Measurements from ENCODE around the gene GRIK4.

GRIK4 gene

GRCh38 chr11:120520091-120520822, 8.7 kb downstream of the GRIK4 start:
- Histone ChIP-seq H3K4me1 (ENCODE audit: control insufficient read depth, insufficient read depth, low read length) (peaks cover 17% of the 10 kb centered on the region), H3K4me3 (ENCODE audit: low read length) (no peak overlapping the region), H3K4me2 (ENCODE audit: low read length) (no peak overlapping the region), H3K36me3 (ENCODE audit: insufficient read depth, low read length) (no peaks in the 10 kb centered on the region), H3K9me3 (replicated peaks; ENCODE audit: low read length) (no peaks in the 10 kb centered on the region), H3K9ac (ENCODE audit: low read depth, low read length) (no peak overlapping the region), H3K27me3 (ENCODE audit: control insufficient read depth, insufficient read depth, low read length) (peaks cover 32% of the 10 kb centered on the region)

- no peak overlapping the region for H3K9ac ChIP-seq (ENCODE audit: low read depth, low read length)
- peaks cover 28% of the 10 kb centered on the region for H3K27me3 ChIP-seq (ENCODE audit: control insufficient read depth, insufficient read depth, low read length)
Observed at GRCh38 chr11:120521176-120521575, 9.6 kb downstream of the GRIK4 start.

GRCh38 chr11:120522021-120522420, 10.5 kb downstream of the GRIK4 start:
- Histone ChIP-seq H3K9me3 (replicated peaks; ENCODE audit: low read length) (no peaks in the 10 kb centered on the region), H3K9ac (ENCODE audit: low read depth, low read length) (no peak overlapping the region), H3K4me1 (ENCODE audit: control insufficient read depth, insufficient read depth, low read length) (peaks cover 11% of the 10 kb centered on the region), H3K4me2 (ENCODE audit: low read length) (no peak overlapping the region), H3K4me3 (ENCODE audit: low read length) (no peak overlapping the region), H3K36me3 (ENCODE audit: insufficient read depth, low read length) (no peaks in the 10 kb centered on the region), H3K27me3 (ENCODE audit: control insufficient read depth, insufficient read depth, low read length) (peaks cover 26% of the 10 kb centered on the region)

More at GRCh38 chr11:120521176-120521575, 9.6 kb downstream of the GRIK4 start:
- H3K4me2 ChIP-seq (ENCODE audit: low read length): no peak overlapping the region
- no peak overlapping the region for H3K4me3 ChIP-seq (ENCODE audit: low read length)
- H3K9me3 ChIP-seq (replicated peaks; ENCODE audit: low read length): no peaks in the 10 kb centered on the region
- H3K4me1 ChIP-seq (ENCODE audit: control insufficient read depth, insufficient read depth, low read length): peaks cover 17% of the 10 kb centered on the region
- H3K36me3 ChIP-seq (ENCODE audit: insufficient read depth, low read length): no peaks in the 10 kb centered on the region

GRCh38 chr11:120522736-120523135, 11.2 kb downstream of the GRIK4 start:
- H3K9me3 ChIP-seq (replicated peaks; ENCODE audit: low read length): no peaks in the 10 kb centered on the region
- H3K4me2 ChIP-seq (ENCODE audit: low read length): no peak overlapping the region
- H3K4me3 ChIP-seq (ENCODE audit: low read length): no peak overlapping the region
- H3K4me1 ChIP-seq (ENCODE audit: control insufficient read depth, insufficient read depth, low read length): peaks cover 4% of the 10 kb centered on the region
- peaks cover 30% of the 10 kb centered on the region for H3K27me3 ChIP-seq (ENCODE audit: control insufficient read depth, insufficient read depth, low read length)
- H3K36me3 ChIP-seq (ENCODE audit: insufficient read depth, low read length): no peaks in the 10 kb centered on the region
- no peak overlapping the region for H3K9ac ChIP-seq (ENCODE audit: low read depth, low read length)

GRCh38 chr11:120523196-120523595, 11.6 kb downstream of the GRIK4 start:
- H3K4me3 ChIP-seq (ENCODE audit: low read length): no peak overlapping the region
- no peaks in the 10 kb centered on the region for H3K4me1 ChIP-seq (ENCODE audit: control insufficient read depth, insufficient read depth, low read length)
- H3K4me2 ChIP-seq (ENCODE audit: low read length): no peak overlapping the region
- no peak overlapping the region for H3K9ac ChIP-seq (ENCODE audit: low read depth, low read length)
- peaks cover 30% of the 10 kb centered on the region for H3K27me3 ChIP-seq (ENCODE audit: control insufficient read depth, insufficient read depth, low read length)
- H3K9me3 ChIP-seq (replicated peaks; ENCODE audit: low read length): no peaks in the 10 kb centered on the region
- no peaks in the 10 kb centered on the region for H3K36me3 ChIP-seq (ENCODE audit: insufficient read depth, low read length)

- no peaks in the 10 kb centered on the region for H3K36me3 ChIP-seq (ENCODE audit: insufficient read depth, low read length)
- H3K4me2 ChIP-seq (ENCODE audit: low read length): no peak overlapping the region
- H3K9me3 ChIP-seq (replicated peaks; ENCODE audit: low read length): no peaks in the 10 kb centered on the region
- H3K4me1 ChIP-seq (ENCODE audit: control insufficient read depth, insufficient read depth, low read length): no peaks in the 10 kb centered on the region
- peaks cover 35% of the 10 kb centered on the region for H3K27me3 ChIP-seq (ENCODE audit: control insufficient read depth, insufficient read depth, low read length)
- no peak overlapping the region for H3K9ac ChIP-seq (ENCODE audit: low read depth, low read length)
- H3K4me3 ChIP-seq (ENCODE audit: low read length): no peak overlapping the region
Observed at GRCh38 chr11:120524536-120525085, 13.1 kb downstream of the GRIK4 start.

GRCh38 chr11:120525261-120526171, 14.0 kb downstream of the GRIK4 start:
- no peak overlapping the region for H3K4me2 ChIP-seq (ENCODE audit: low read length)
- H3K4me3 ChIP-seq (ENCODE audit: low read length): no peak overlapping the region
- no peaks in the 10 kb centered on the region for H3K4me1 ChIP-seq (ENCODE audit: control insufficient read depth, insufficient read depth, low read length)
- H3K9me3 ChIP-seq (replicated peaks; ENCODE audit: low read length): no peaks in the 10 kb centered on the region
- H3K9ac ChIP-seq (ENCODE audit: low read depth, low read length): no peak overlapping the region
- peaks cover 42% of the 10 kb centered on the region for H3K27me3 ChIP-seq (ENCODE audit: control insufficient read depth, insufficient read depth, low read length)
- no peaks in the 10 kb centered on the region for H3K36me3 ChIP-seq (ENCODE audit: insufficient read depth, low read length)

GRCh38 chr11:120526241-120526640, 14.7 kb downstream of the GRIK4 start:
- Histone ChIP-seq H3K27me3 (ENCODE audit: control insufficient read depth, insufficient read depth, low read length) (peaks cover 48% of the 10 kb centered on the region), H3K4me2 (ENCODE audit: low read length) (no peak overlapping the region), H3K36me3 (ENCODE audit: insufficient read depth, low read length) (no peaks in the 10 kb centered on the region), H3K4me1 (ENCODE audit: control insufficient read depth, insufficient read depth, low read length) (no peaks in the 10 kb centered on the region), H3K4me3 (ENCODE audit: low read length) (no peak overlapping the region), H3K9ac (ENCODE audit: low read depth, low read length) (no peak overlapping the region), H3K9me3 (replicated peaks; ENCODE audit: low read length) (no peaks in the 10 kb centered on the region)

GRCh38 chr11:120527111-120527761, 15.7 kb downstream of the GRIK4 start:
- Histone ChIP-seq H3K4me3 (ENCODE audit: low read length) (no peak overlapping the region), H3K4me1 (ENCODE audit: control insufficient read depth, insufficient read depth, low read length) (no peaks in the 10 kb centered on the region), H3K27me3 (ENCODE audit: control insufficient read depth, insufficient read depth, low read length) (peaks cover 50% of the 10 kb centered on the region), H3K9me3 (replicated peaks; ENCODE audit: low read length) (no peaks in the 10 kb centered on the region), H3K36me3 (ENCODE audit: insufficient read depth, low read length) (no peaks in the 10 kb centered on the region), H3K4me2 (ENCODE audit: low read length) (no peak overlapping the region), H3K9ac (ENCODE audit: low read depth, low read length) (no peak overlapping the region)

GRCh38 chr11:120528749-120529148, 17.2 kb downstream of the GRIK4 start:
- Histone ChIP-seq H3K4me2 (ENCODE audit: low read length) (no peak overlapping the region), H3K9ac (ENCODE audit: low read depth, low read length) (no peak overlapping the region), H3K27me3 (ENCODE audit: control insufficient read depth, insufficient read depth, low read length) (peaks cover 44% of the 10 kb centered on the region), H3K9me3 (replicated peaks; ENCODE audit: low read length) (no peaks in the 10 kb centered on the region), H3K4me3 (ENCODE audit: low read length) (no peak overlapping the region), H3K36me3 (ENCODE audit: insufficient read depth, low read length) (no peaks in the 10 kb centered on the region), H3K4me1 (ENCODE audit: control insufficient read depth, insufficient read depth, low read length) (peaks cover 5% of the 10 kb centered on the region)

- Histone ChIP-seq H3K9ac (ENCODE audit: low read depth, low read length) (no peak overlapping the region), H3K36me3 (ENCODE audit: insufficient read depth, low read length) (no peaks in the 10 kb centered on the region), H3K4me1 (ENCODE audit: control insufficient read depth, insufficient read depth, low read length) (peaks cover 5% of the 10 kb centered on the region), H3K9me3 (replicated peaks; ENCODE audit: low read length) (no peaks in the 10 kb centered on the region), H3K4me2 (ENCODE audit: low read length) (no peak overlapping the region), H3K4me3 (ENCODE audit: low read length) (no peak overlapping the region), H3K27me3 (ENCODE audit: control insufficient read depth, insufficient read depth, low read length) (peaks cover 44% of the 10 kb centered on the region)
Observed at GRCh38 chr11:120529214-120529613, 17.7 kb downstream of the GRIK4 start.
